ENCODE data around the gene HTT.

The HTT gene

DNA sequence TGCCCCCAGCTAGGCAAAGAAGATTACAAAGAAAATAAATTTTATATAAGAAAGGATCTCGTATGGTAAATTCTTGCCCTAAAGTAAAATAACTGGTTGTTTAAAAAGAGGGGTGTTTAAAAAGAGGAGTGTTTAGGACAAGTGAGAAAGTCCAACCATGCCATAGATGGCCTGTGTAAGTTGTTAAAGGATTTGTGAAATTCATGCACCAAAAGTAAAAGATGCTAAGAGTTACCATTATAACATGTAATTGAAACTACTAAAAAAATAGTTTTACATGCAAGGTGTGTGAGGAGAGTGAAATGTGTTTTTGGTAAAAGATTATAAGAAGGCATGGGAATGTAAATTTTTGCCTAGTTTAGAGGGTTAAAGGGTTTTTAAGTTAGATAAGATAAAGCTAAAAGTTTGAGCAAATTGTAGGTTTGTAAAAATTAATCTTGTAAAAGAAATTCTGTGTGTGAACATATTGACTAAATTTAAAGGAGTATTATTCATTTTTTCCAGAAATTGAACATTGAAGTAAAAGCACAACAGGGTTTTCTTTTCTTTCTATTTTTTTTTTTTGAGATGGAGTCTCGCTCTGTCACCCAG is 20.2 kb upstream of the HTT start:
- Histone ChIP-seq H3K4me3 (ENCODE audit: low read length, poor library complexity, severe bottlenecking) (no peak overlapping the region), H3K36me3 (ENCODE audit: insufficient read depth, low read length) (no peaks in the 10 kb centered on the region), H3F3A (ENCODE audit: low read depth) (no peaks in the 10 kb centered on the region), H2AFZ (ENCODE audit: low read length) (no peak overlapping the region), H3K27me3 (ENCODE audit: insufficient read depth, low read length, poor library complexity, severe bottlenecking) (no peaks in the 10 kb centered on the region), H3K9me2 (replicated peaks; ENCODE audit: low read depth, low read length) (no peaks in the 10 kb centered on the region), H3K79me2 (ENCODE audit: insufficient read depth, low read length) (no peaks in the 10 kb centered on the region), H3K4me2 (ENCODE audit: low read depth, low read length, poor library complexity, severe bottlenecking) (no peak overlapping the region), H4K20me1 (ENCODE audit: insufficient read depth, low read length, poor library complexity, severe bottlenecking) (no peaks in the 10 kb centered on the region), H3K9me3 (ENCODE audit: insufficient read depth, low read depth, low read length) (0 out of 2 replicates have a peak, but pooled peaks cover 9% of the 10 kb centered on the region), H3K9ac (ENCODE audit: low read depth, low read length, poor library complexity, severe bottlenecking) (no peak overlapping the region), H3K4me1 (ENCODE audit: insufficient read depth, low read length, poor library complexity, severe bottlenecking) (no peaks in the 10 kb centered on the region)
- TF ChIP-seq EZH2phosphoT487 (IDR thresholded peaks at IDR 0.05; ENCODE audit: borderline replicate concordance) = no peak
- TF ChIP-seq, protein P1, sequence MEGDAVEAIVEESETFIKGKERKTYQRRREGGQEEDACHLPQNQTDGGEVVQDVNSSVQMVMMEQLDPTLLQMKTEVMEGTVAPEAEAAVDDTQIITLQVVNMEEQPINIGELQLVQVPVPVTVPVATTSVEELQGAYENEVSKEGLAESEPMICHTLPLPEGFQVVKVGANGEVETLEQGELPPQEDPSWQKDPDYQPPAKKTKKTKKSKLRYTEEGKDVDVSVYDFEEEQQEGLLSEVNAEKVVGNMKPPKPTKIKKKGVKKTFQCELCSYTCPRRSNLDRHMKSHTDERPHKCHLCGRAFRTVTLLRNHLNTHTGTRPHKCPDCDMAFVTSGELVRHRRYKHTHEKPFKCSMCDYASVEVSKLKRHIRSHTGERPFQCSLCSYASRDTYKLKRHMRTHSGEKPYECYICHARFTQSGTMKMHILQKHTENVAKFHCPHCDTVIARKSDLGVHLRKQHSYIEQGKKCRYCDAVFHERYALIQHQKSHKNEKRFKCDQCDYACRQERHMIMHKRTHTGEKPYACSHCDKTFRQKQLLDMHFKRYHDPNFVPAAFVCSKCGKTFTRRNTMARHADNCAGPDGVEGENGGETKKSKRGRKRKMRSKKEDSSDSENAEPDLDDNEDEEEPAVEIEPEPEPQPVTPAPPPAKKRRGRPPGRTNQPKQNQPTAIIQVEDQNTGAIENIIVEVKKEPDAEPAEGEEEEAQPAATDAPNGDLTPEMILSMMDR (conservative IDR thresholded peaks at IDR 0.05; ENCODE audit: low read length) = no peak

DNA sequence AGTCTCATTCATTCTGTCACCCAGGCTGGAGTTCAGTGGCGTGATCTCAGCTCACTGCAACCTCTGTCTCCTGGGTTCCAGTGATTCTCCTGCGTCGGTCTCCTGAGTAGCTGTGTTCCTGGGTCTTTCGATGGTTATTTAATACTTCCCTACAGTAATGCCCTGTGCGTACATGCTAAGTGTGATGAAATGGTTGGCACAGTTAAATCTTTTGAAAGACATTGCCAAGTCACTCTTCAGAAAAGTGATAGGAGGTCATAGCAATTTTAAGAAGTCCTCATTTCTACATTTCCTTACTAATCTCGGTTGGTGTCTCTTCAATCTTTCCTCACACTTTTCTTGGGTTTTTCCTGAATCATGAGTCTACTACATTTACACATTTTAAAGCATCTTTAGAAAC is 14.5 kb upstream of the HTT start:
- H3K9me3 ChIP-seq (ENCODE audit: insufficient read depth, low read depth, low read length) = 0 out of 2 replicates have a peak, but pooled peaks cover 9% of the 10 kb centered on the region
- H4K20me1 ChIP-seq (ENCODE audit: insufficient read depth, low read length, poor library complexity, severe bottlenecking) = no peaks in the 10 kb centered on the region
- no peaks in the 10 kb centered on the region for H3K9me2 ChIP-seq (replicated peaks; ENCODE audit: low read depth, low read length)
- H3K27me3 ChIP-seq (ENCODE audit: insufficient read depth, low read length, poor library complexity, severe bottlenecking) = no peaks in the 10 kb centered on the region
- H2AFZ ChIP-seq (ENCODE audit: low read length) = no peak overlapping the region
- TF ChIP-seq EZH2phosphoT487 (IDR thresholded peaks at IDR 0.05; ENCODE audit: borderline replicate concordance) = no peak
- TF ChIP-seq, protein P1 (conservative IDR thresholded peaks at IDR 0.05; ENCODE audit: low read length) = no peak
- no peak overlapping the region for H3K9ac ChIP-seq (ENCODE audit: low read depth, low read length, poor library complexity, severe bottlenecking)
- no peak overlapping the region for H3K4me2 ChIP-seq (ENCODE audit: low read depth, low read length, poor library complexity, severe bottlenecking)
- no peaks in the 10 kb centered on the region for H3F3A ChIP-seq (ENCODE audit: low read depth)
- H3K36me3 ChIP-seq (ENCODE audit: insufficient read depth, low read length) = no peaks in the 10 kb centered on the region
- H3K4me3 ChIP-seq (ENCODE audit: low read length, poor library complexity, severe bottlenecking) = no peak overlapping the region
- no peaks in the 10 kb centered on the region for H3K79me2 ChIP-seq (ENCODE audit: insufficient read depth, low read length)
- no peaks in the 10 kb centered on the region for H3K4me1 ChIP-seq (ENCODE audit: insufficient read depth, low read length, poor library complexity, severe bottlenecking)

DNA sequence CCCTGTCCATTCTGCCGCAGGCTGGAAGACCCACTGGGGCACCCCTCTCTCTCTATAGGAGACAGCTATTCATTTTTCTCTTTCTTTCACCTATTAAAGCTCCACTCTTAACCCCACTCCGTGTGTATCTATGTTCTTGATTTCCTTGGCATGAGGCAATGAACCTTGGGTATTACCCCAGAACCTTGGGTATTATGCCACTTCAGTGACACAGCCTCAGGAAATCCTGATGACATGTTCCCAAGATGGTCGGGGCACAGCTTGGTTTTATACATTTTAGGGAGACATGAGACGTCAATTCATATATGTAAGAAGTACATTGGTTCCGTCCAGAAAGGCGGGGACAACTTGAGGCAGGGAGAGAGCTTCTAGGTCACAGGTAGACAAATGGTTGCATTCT is 13.5 kb upstream of the HTT start:
- H3K4me1 ChIP-seq (ENCODE audit: insufficient read depth, low read length, poor library complexity, severe bottlenecking) = no peaks in the 10 kb centered on the region
- no peaks in the 10 kb centered on the region for H3F3A ChIP-seq (ENCODE audit: low read depth)
- no peak overlapping the region for H3K9ac ChIP-seq (ENCODE audit: low read depth, low read length, poor library complexity, severe bottlenecking)
- 0 out of 2 replicates have a peak, but pooled peaks cover 6% of the 10 kb centered on the region for H3K9me3 ChIP-seq (ENCODE audit: insufficient read depth, low read depth, low read length)
- TF ChIP-seq, protein P1 (conservative IDR thresholded peaks at IDR 0.05; ENCODE audit: low read length) = no peak
- H3K79me2 ChIP-seq (ENCODE audit: insufficient read depth, low read length) = no peaks in the 10 kb centered on the region
- H2AFZ ChIP-seq (ENCODE audit: low read length) = no peak overlapping the region
- no peaks in the 10 kb centered on the region for H4K20me1 ChIP-seq (ENCODE audit: insufficient read depth, low read length, poor library complexity, severe bottlenecking)
- H3K27me3 ChIP-seq (ENCODE audit: insufficient read depth, low read length, poor library complexity, severe bottlenecking) = no peaks in the 10 kb centered on the region
- H3K4me2 ChIP-seq (ENCODE audit: low read depth, low read length, poor library complexity, severe bottlenecking) = no peak overlapping the region
- no peak overlapping the region for H3K4me3 ChIP-seq (ENCODE audit: low read length, poor library complexity, severe bottlenecking)
- no peaks in the 10 kb centered on the region for H3K9me2 ChIP-seq (replicated peaks; ENCODE audit: low read depth, low read length)
- no peaks in the 10 kb centered on the region for H3K36me3 ChIP-seq (ENCODE audit: insufficient read depth, low read length)

Measured in Loucy (cell line).